Measurements from ENCODE around the gene CADPS2.

DNA sequence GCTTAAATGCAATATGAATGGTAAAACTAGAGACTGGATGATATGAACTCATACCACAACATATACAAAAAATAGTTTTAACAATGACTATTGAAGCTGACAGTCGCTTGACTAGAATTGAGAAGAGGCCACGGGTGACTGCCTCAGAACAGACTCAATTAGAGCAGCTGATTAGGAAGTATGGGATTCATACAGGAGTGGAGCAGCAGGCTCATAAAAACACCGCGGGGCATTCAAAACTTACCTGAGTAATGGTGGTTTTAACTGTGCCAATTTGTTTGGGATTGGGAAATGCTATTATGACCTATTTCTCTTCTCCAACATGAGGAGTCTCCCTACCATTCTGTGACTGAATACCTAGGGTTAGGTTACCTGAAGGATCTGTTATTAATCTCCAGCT is 2.1 kb downstream of the CADPS2 start:
- TF ChIP-seq, protein P1, sequence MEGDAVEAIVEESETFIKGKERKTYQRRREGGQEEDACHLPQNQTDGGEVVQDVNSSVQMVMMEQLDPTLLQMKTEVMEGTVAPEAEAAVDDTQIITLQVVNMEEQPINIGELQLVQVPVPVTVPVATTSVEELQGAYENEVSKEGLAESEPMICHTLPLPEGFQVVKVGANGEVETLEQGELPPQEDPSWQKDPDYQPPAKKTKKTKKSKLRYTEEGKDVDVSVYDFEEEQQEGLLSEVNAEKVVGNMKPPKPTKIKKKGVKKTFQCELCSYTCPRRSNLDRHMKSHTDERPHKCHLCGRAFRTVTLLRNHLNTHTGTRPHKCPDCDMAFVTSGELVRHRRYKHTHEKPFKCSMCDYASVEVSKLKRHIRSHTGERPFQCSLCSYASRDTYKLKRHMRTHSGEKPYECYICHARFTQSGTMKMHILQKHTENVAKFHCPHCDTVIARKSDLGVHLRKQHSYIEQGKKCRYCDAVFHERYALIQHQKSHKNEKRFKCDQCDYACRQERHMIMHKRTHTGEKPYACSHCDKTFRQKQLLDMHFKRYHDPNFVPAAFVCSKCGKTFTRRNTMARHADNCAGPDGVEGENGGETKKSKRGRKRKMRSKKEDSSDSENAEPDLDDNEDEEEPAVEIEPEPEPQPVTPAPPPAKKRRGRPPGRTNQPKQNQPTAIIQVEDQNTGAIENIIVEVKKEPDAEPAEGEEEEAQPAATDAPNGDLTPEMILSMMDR (IDR thresholded peaks at IDR 0.05; ENCODE audit: low read length), result no peak
- TF ChIP-seq EZH2phosphoT487 (IDR thresholded peaks at IDR 0.05; ENCODE audit: low read length), result no peak

Data from MM.1S (cell line).